Kidney (tissue), 14 donors: Measurements from ENCODE around the gene GLRX. TPM values are rescaled to one million over a fixed set of nuclear protein-coding genes. Genes with fewer than 3 reads are reported as not detected.

ENCODE experiments used
- DNase-seq, 5 donors: peaks; one replicate each; pipeline ENCODE4 v3.0.0-alpha.2; 2013 to 2020
- FAIRE-seq: peaks from 2 replicates; lab custom pipeline; 2012; peaks lifted over from hg19 to GRCh38; lab: Jason Lieb, UNC
- H3K27ac ChIP-seq, 2 donors: one replicate each; pipeline ENCODE4 v1.7.0; 2013; ENCODE audit warnings: low read depth in 2 of 2, low read length in 2 of 2, inconsistent platforms in 1 of 2
- H3K27me3 ChIP-seq: one replicate; pipeline ENCODE4 v1.7.1; 2013; ENCODE audit warnings: low read length, inconsistent platforms; ENCODE audit not compliant: control insufficient read depth, insufficient read depth
- H3K36me3 ChIP-seq, 3 donors: one replicate each; pipeline versions ENCODE4 v1.7.0 to v1.7.1; 2013; ENCODE audit warnings: low read length in 3 of 3, control low read depth in 1 of 3, inconsistent platforms in 1 of 3; ENCODE audit not compliant: insufficient read depth in 3 of 3, control insufficient read depth in 2 of 3
- H3K4me1 ChIP-seq, 3 donors: one replicate each; pipeline versions ENCODE4 v1.7.0 to v1.7.1; 2013; ENCODE audit warnings: low read length in 3 of 3, inconsistent platforms in 1 of 3, low read depth in 1 of 3; ENCODE audit not compliant: control insufficient read depth in 2 of 3, insufficient read depth in 2 of 3
- H3K4me3 ChIP-seq, 3 donors: one replicate each; pipeline versions ENCODE4 v1.7.0 to v1.8.1; 2013; ENCODE audit warnings: low read length in 3 of 3, control low read depth in 1 of 3, inconsistent platforms in 1 of 3
- H3K9ac ChIP-seq, 3 donors: one replicate each; pipeline versions ENCODE4 v1.7.0 to v1.7.1; 2013; ENCODE audit warnings: low read length in 3 of 3, control low read depth in 1 of 3, inconsistent platforms in 1 of 3
- H3K9me3 ChIP-seq, 3 donors: one replicate each; pipeline versions ENCODE4 v1.7.0 to v1.7.1; 2013; ENCODE audit warnings: low read length in 3 of 3, control low read depth in 1 of 3, inconsistent platforms in 1 of 3; ENCODE audit not compliant: control insufficient read depth in 2 of 3, insufficient read depth in 1 of 3
- intact Hi-C: fragments of 100-400 bp; cut with DNase I; formaldehyde crosslinking; loops from one replicate; pipeline ENCODE4 v1.11.1; 2022
- polyA plus RNA-seq: library from polyadenylated mRNA; stranded (reverse); fragments of 350-450 nt; fragmentation: Illumina TruSeq; extraction: RNeasy Lipid Tissue Mini Kit (QIAGEN cat#74804); gene quantifications from one replicate; pipeline ENCODE4 v1.2.3, GENCODE V29; 2014; ENCODE audit warnings: low read depth, low replicate concordance; ENCODE audit not compliant: insufficient read depth
- total RNA-seq: library from RNA; stranded (reverse); fragmentation: NEBNext Ultra II Directional; extraction: Animal tissue kit (Norgen Biotek cat#: 25700); gene quantifications from one replicate; pipeline ENCODE4 v1.2.1, GENCODE V29; 2021
- TF ChIP-seq, protein P1 (sequence below): IDR thresholded peaks from 3 replicates; pipeline ENCODE4 v1.5.1; 2012; ENCODE audit warnings: mild to moderate bottlenecking, moderate library complexity, borderline replicate concordance; ENCODE audit not compliant: insufficient read depth; ENCODE audit errors: extremely low read depth
- donor health status: control.
- donor health status: control.
- donor health status: control.
- donor health status: control.
- donor health status: control.
- donor health status: DM: yes; HTN: yes; CAD: no.
- donor health status: Normal renal cell carcinoma (clear cell type).

GLRX gene
- total and polyA plus RNA-seq, 2 donors from 2014 or later, result 57.4 to 324 TPM

DNA sequence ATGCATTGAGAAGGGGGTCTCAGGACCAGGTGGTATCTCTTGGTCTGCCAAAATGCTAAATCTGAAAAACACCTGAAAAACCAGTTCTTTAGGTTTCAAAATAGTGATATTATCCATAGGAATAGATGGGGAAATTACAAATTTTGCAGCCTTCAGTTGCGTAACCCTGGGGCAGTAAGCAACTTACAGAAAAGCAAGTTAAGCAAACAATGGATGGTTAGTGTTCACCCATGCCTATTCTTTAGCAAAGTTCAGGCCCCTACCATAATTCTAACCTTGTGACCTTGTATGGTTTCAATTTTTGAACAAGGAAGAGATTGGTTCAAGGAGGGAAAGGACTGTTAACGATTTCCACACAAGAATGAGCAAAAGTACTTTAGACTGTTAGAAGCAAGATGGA is 24.5 kb downstream of the GLRX start:
- intact Hi-C loops, result no loop called here
- Histone ChIP-seq H3K27ac (no peak overlapping the region), H3K4me3 (no peak overlapping the region), H3K4me1 (peaks cover 0 to 38% (median 19%) of the 10 kb centered on the region in 3 donors), H3K27me3 (no peaks in the 10 kb centered on the region), H3K9me3 (no peaks in the 10 kb centered on the region), H3K9ac (no peak overlapping the region), H3K36me3 (no peaks in the 10 kb centered on the region)
- FAIRE-seq (no peak), DNase-seq (no peak)
- TF ChIP-seq, protein P1, sequence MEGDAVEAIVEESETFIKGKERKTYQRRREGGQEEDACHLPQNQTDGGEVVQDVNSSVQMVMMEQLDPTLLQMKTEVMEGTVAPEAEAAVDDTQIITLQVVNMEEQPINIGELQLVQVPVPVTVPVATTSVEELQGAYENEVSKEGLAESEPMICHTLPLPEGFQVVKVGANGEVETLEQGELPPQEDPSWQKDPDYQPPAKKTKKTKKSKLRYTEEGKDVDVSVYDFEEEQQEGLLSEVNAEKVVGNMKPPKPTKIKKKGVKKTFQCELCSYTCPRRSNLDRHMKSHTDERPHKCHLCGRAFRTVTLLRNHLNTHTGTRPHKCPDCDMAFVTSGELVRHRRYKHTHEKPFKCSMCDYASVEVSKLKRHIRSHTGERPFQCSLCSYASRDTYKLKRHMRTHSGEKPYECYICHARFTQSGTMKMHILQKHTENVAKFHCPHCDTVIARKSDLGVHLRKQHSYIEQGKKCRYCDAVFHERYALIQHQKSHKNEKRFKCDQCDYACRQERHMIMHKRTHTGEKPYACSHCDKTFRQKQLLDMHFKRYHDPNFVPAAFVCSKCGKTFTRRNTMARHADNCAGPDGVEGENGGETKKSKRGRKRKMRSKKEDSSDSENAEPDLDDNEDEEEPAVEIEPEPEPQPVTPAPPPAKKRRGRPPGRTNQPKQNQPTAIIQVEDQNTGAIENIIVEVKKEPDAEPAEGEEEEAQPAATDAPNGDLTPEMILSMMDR, result no peak

DNA sequence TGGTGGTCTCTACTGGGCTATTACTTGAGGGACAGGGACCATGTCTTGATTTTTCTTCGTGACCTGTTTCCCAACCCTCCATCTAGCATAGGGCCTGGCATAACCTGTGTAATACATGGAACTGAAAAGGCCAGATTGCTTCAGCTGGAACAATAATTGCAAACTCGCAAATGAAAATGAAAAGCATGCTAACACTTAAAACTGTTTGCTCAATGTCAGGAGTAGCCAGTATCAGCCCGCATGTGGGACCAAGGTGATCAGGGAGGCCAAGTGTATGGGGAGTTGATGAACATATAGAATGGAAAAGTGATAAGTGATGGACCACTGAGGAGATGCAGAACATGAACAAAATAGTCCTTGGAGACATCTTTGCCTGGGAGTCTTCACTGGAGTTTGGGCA is 25.2 kb downstream of the GLRX start:
- no peak overlapping the region for H3K9ac ChIP-seq
- FAIRE-seq, result no peak
- H3K4me1 ChIP-seq, result peaks cover 0 to 30% (median 13%) of the 10 kb centered on the region in 3 donors
- no peak overlapping the region for H3K27ac ChIP-seq
- no peaks in the 10 kb centered on the region for H3K27me3 ChIP-seq
- no peaks in the 10 kb centered on the region for H3K9me3 ChIP-seq
- intact Hi-C loops, result no loop called here
- no peak for DNase-seq
- TF ChIP-seq, protein P1, result no peak
- H3K36me3 ChIP-seq, result no peaks in the 10 kb centered on the region
- no peak overlapping the region for H3K4me3 ChIP-seq

DNA sequence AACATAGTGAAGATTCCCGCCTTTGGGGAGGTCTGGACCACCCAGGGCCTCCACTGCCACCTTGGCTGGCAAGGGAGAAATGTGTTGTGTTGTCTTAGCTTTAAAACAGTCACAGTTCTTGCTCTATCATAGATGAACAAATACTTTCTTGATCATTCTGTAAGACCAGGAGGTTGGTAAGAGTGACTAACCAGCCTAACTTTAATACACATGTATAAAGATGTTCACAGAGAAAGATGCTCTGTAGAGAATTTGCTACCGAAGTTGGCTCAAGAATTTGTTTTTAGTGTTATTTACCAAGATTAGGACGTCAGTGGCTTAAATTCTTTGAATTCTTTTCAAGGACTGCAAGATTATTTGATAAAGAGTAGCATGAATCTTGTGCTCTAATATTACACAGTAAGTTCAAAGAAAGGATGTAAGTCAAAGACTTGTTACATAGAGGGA is 28.4 kb downstream of the GLRX start:
- H3K36me3 ChIP-seq, result no peaks in the 10 kb centered on the region
- FAIRE-seq, result no peak
- intact Hi-C loops, result no loop called here

More for the DNA sequence above, 28.4 kb downstream of the GLRX start:
- peaks cover 0 to 11% (median 3%) of the 10 kb centered on the region in 3 donors for H3K4me1 ChIP-seq
- no peak for DNase-seq
- no peaks in the 10 kb centered on the region for H3K9me3 ChIP-seq
- no peak overlapping the region for H3K9ac ChIP-seq
- H3K27ac ChIP-seq, result no peak overlapping the region
- no peaks in the 10 kb centered on the region for H3K27me3 ChIP-seq
- H3K4me3 ChIP-seq, result no peak overlapping the region
- TF ChIP-seq, protein P1, result no peak
